Right atrium auricular region (tissue), 2 donors: ENCODE data around the gene SLC2A9. TPM values are rescaled to one million over a fixed set of nuclear protein-coding genes. Genes with fewer than 3 reads are reported as not detected.

Experiments
- DNase-seq: peaks from one replicate; pipeline ENCODE4 v3.0.0-alpha.2; 2019; ENCODE audit warnings: low spot score
- H3K27ac ChIP-seq, 2 donors: fragments of 200-600 bp; sonication (generic); 1 replicate in 1 of 2; 2 replicates in 1 of 2; pipeline ENCODE4 v1.5.1; 2016 to 2019
- H3K27me3 ChIP-seq, 2 donors: fragments of 200-600 bp; sonication (generic); one replicate each; pipeline versions ENCODE4 v1.5.1 to v1.6.0; 2017 to 2019
- H3K36me3 ChIP-seq: fragments of 200-600 bp; sonication (generic); one replicate; pipeline ENCODE4 v1.5.1; 2016
- H3K4me1 ChIP-seq, 2 donors: fragments of 200-600 bp; sonication (generic); one replicate each; pipeline versions ENCODE4 v1.5.1 to v1.6.0; 2017 to 2019
- H3K4me3 ChIP-seq, 2 donors: fragments of 200-600 bp; sonication (generic); 1 replicate in 1 of 2; 2 replicates in 1 of 2; pipeline ENCODE4 v1.5.1; 2017 to 2019; ENCODE audit warnings: mild to moderate bottlenecking in 1 of 2, moderate library complexity in 1 of 2
- H3K9me3 ChIP-seq, 2 donors: fragments of 200-600 bp; sonication (generic); one replicate each; pipeline ENCODE4 v1.5.1; 2019
- CTCF ChIP-seq, 2 donors: fragments of 200-600 bp; sonication (generic); IDR thresholded peaks; one replicate each; pipeline ENCODE4 v1.5.1; 2019; ENCODE audit warnings: antibody characterized with exemption in 2 of 2
- total RNA-seq, 2 donors: library from RNA; depleted of rRNA; stranded (reverse); fragments of >200 nt; gene quantifications; one replicate each; pipeline ENCODE4 v1.1.0, GENCODE V29; 2016

Gene SLC2A9
- total RNA-seq, 2 donors from 2014 or later = 3.5 to 5.8 TPM

DNA sequence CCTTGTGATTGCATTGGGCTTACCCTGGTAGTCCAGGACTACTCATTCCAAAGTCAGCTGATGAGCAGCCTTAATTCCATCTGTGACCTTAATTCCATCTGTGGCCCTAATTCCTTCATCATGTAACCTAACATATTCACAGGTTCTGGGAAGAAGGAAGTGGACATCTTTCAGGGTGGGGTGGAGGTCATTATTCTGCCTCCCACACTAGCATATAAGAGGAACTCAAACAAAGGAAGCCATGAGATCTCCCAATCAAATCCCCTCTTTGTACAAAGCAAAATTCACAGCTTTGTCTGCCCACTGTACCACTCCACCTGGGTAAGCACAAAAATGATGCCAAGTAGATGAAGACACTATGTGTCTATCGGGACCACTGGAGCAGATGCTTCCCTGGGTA, 87.3 kb downstream of the SLC2A9 start:
- H3K4me3 ChIP-seq = no peak overlapping the region
- no peak for TF ChIP-seq CTCF (IDR thresholded peaks at IDR 0.05)
- no peak overlapping the region for H3K27ac ChIP-seq
- no peaks in the 10 kb centered on the region for H3K9me3 ChIP-seq
- H3K27me3 ChIP-seq = no peaks in the 10 kb centered on the region
- H3K36me3 ChIP-seq = no peaks in the 10 kb centered on the region
- no peaks in the 10 kb centered on the region for H3K4me1 ChIP-seq
- DNase-seq = no peak

DNA sequence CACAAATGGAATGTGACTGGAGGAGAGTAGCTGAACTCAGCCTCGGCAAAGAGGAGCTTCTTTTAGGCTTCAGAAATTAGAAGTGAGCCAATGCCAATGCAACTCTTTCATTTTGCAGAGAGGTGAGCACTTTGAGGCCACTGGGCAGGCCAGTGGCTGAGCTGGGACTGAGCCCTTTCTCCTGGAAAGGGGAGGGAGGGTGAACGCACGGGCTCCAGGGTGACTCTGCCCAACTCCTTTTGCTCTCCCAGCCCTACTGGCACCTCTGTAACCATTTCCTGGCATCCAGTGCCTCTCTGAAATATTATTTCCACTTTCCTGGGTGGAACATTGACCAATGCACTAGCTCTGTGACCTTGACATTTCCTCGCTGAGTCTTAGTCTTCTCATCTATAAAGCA, 88.1 kb downstream of the SLC2A9 start:
- H3K27ac ChIP-seq = no peak overlapping the region
- TF ChIP-seq CTCF (IDR thresholded peaks at IDR 0.05) = no peak
- no peaks in the 10 kb centered on the region for H3K4me1 ChIP-seq
- no peaks in the 10 kb centered on the region for H3K36me3 ChIP-seq
- no peaks in the 10 kb centered on the region for H3K9me3 ChIP-seq
- no peak for DNase-seq
- H3K4me3 ChIP-seq = no peak overlapping the region
- H3K27me3 ChIP-seq = no peaks in the 10 kb centered on the region

DNA sequence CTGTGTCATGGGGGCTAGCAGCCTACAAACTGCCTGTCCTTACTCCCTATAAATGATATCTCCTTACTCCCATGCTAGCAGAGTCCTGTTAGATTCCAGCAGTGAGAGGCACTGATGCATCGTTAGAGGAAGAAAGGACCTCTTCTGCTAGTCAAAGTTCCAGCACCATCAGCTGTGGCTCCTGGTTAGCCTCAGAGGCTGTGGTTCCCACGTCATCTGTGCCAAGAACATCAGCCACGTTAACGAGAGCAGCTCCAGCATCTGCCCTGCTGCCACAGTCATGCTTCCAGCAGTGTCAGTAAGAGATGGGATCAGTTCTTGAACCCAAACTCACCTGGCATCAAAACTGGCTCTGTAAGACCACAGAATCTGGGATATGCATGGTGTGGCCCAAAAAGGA, 88.5 kb downstream of the SLC2A9 start:
- Histone ChIP-seq H3K4me1 (no peaks in the 10 kb centered on the region), H3K27ac (no peak overlapping the region), H3K27me3 (no peaks in the 10 kb centered on the region), H3K4me3 (no peak overlapping the region), H3K36me3 (no peaks in the 10 kb centered on the region), H3K9me3 (no peaks in the 10 kb centered on the region)
- DNase-seq = no peak
- TF ChIP-seq CTCF (IDR thresholded peaks at IDR 0.05) = no peak

DNA sequence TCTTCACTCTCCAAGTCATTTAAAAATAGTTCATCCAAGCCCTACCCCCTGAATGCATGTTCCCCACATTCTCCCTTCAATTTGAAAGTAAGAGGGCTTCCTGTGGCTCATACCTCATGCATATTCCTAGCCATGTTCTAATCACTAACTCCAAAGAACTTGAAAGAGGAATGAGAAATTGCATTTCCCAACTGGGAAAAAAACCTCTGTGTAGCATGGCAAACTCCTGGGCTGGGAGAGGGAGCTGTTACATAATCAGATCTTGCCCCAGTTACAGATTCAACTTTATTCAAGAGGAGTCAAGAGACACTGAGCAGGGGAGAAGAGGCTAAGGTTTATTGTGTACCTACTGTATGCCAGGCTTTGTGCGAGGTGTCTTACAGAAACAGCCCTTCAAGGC, 90.2 kb downstream of the SLC2A9 start:
- no peaks in the 10 kb centered on the region for H3K27me3 ChIP-seq
- no peak overlapping the region for H3K27ac ChIP-seq
- no peaks in the 10 kb centered on the region for H3K4me1 ChIP-seq
- H3K36me3 ChIP-seq = no peaks in the 10 kb centered on the region
- no peaks in the 10 kb centered on the region for H3K9me3 ChIP-seq
- no peak for DNase-seq
- no peak for TF ChIP-seq CTCF (IDR thresholded peaks at IDR 0.05)
- H3K4me3 ChIP-seq = no peak overlapping the region

GRCh38 chr4:9929111-9929510, 92.2 kb downstream of the SLC2A9 start:
- H3K27me3 ChIP-seq = no peaks in the 10 kb centered on the region
- no peak for TF ChIP-seq CTCF (IDR thresholded peaks at IDR 0.05)

DNA sequence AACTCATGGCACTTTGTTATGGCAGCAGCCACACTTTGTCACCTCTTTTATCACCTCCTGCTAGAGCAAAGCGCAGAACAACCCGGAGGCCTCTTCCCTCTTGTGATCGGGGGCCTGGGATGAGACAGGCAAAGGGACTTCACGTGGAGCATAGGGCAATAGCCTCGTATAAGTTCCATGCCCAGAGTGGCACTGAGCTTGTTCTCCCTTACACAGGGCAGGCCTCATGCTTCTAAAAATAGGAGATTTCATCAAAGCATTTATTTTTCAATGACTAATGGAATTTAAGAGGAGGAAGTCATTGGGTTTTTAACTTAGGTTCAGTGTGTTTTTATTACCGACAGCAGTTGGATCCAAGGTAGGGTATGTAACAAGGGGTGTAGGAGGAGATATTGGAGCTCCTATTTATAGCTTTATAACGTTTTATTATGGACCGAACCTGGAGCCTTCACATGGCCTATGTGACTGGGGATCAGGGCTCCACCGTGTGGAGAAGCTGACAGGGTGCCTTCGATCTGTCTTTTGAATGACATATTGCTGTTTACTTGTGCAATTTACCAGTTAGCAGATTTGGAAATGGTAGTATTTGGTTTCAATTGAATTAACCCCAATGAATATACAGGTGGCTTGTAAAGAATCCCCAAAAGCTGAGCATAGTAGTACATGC, 93.8 kb downstream of the SLC2A9 start:
- H3K27me3 ChIP-seq = no peaks in the 10 kb centered on the region
- H3K4me1 ChIP-seq = peaks cover 0 to 8% of the 10 kb centered on the region in 2 donors
- H3K36me3 ChIP-seq = no peaks in the 10 kb centered on the region
- H3K27ac ChIP-seq = no peak overlapping the region
- no peak for TF ChIP-seq CTCF (IDR thresholded peaks at IDR 0.05)
- no peak overlapping the region for H3K4me3 ChIP-seq
- no peaks in the 10 kb centered on the region for H3K9me3 ChIP-seq
- no peak for DNase-seq

More at GRCh38 chr4:9929111-9929510, 92.2 kb downstream of the SLC2A9 start:
- DNase-seq = no peak
- Histone ChIP-seq H3K36me3 (no peaks in the 10 kb centered on the region), H3K4me3 (no peak overlapping the region), H3K9me3 (no peaks in the 10 kb centered on the region), H3K4me1 (peaks cover 0 to 8% of the 10 kb centered on the region in 2 donors), H3K27ac (no peak overlapping the region)
